Breast epithelium (tissue), 4 donors: ENCODE data around the gene SLC5A7. TPM values are rescaled to one million over a fixed set of nuclear protein-coding genes. Genes with fewer than 3 reads are reported as not detected.

ENCODE experiments used
- DNase-seq, 2 donors: peaks; one replicate each; pipeline ENCODE4 v3.0.0-alpha.2; 2019; ENCODE audit warnings: low spot score in 2 of 2
- H3K27ac ChIP-seq, 2 donors: fragments of 200-600 bp; sonication (generic) in 1 of 2; one replicate each; pipeline ENCODE4 v1.5.1; 2016 to 2019; ENCODE audit warnings: mild to moderate bottlenecking in 1 of 2
- H3K27me3 ChIP-seq, 2 donors: fragments of 200-600 bp; sonication (generic) in 1 of 2; one replicate each; pipeline versions ENCODE4 v1.5.1 to v1.6.0; 2017 to 2019; ENCODE audit warnings: control low read depth in 1 of 2, mild to moderate bottlenecking in 1 of 2
- H3K36me3 ChIP-seq: fragments of 200-600 bp; one replicate; pipeline ENCODE4 v1.5.1; 2019
- H3K4me1 ChIP-seq, 2 donors: fragments of 200-600 bp; sonication (generic); one replicate each; pipeline ENCODE4 v1.5.1; 2016 to 2019; ENCODE audit warnings: control low read depth in 1 of 2
- H3K4me3 ChIP-seq, 3 donors: fragments of 200-600 bp; sonication (generic); 1 replicate in 2 of 3; 2 replicates in 1 of 3; pipeline ENCODE4 v1.5.1; 2016 to 2019; ENCODE audit warnings: mild to moderate bottlenecking in 3 of 3, moderate library complexity in 2 of 3
- H3K9me3 ChIP-seq, 2 donors: fragments of 200-600 bp; sonication (generic) in 1 of 2; one replicate each; pipeline ENCODE4 v1.5.1; 2016 to 2019; ENCODE audit warnings: control low read depth in 1 of 2
- POLR2A ChIP-seq: fragments of 450-650 bp; IDR thresholded peaks from one replicate; pipeline ENCODE4 v1.6.1; 2016; ENCODE audit warnings: antibody characterized with exemption, mild to moderate bottlenecking, moderate library complexity
- POLR2AphosphoS5 ChIP-seq, 3 donors: sonication (generic); formaldehyde crosslinking; IDR thresholded peaks; one replicate each; pipeline ENCODE4 v1.6.1; 2017; ENCODE audit warnings: antibody characterized with exemption in 3 of 3
- intact Hi-C: fragments of 100-400 bp; cut with DNase I; formaldehyde crosslinking; loops from one replicate; pipeline ENCODE4 v1.15.1; 2023; ENCODE audit warnings: low total_unique reads
- total RNA-seq, 3 donors: library from RNA; depleted of rRNA; stranded (reverse); fragments of >200 nt; gene quantifications; one replicate each; pipeline ENCODE4 v1.1.0, GENCODE V29; 2016
- TF ChIP-seq, protein P1 (sequence below), 3 donors: fragments of 450-650 bp; IDR thresholded peaks; one replicate each; pipeline ENCODE4 v1.5.1; 2016 to 2017; ENCODE audit warnings: antibody characterized with exemption in 3 of 3, mild to moderate bottlenecking in 3 of 3, moderate library complexity in 3 of 3

The SLC5A7 gene
- total RNA-seq, 3 donors from 2014 or later: under 0.01 TPM; not detected in 2

- H3K27me3 ChIP-seq: peaks cover 0 to 18% of the 10 kb centered on the region in 2 donors
- intact Hi-C loops: no loop called here
- no peaks in the 10 kb centered on the region for H3K9me3 ChIP-seq
- H3K27ac ChIP-seq: no peak overlapping the region
- no peaks in the 10 kb centered on the region for H3K36me3 ChIP-seq
- H3K4me3 ChIP-seq: no peak overlapping the region
- TF ChIP-seq POLR2A (no peak), POLR2AphosphoS5 (IDR thresholded peaks at IDR 0.05) (no peak)
- TF ChIP-seq, protein P1, sequence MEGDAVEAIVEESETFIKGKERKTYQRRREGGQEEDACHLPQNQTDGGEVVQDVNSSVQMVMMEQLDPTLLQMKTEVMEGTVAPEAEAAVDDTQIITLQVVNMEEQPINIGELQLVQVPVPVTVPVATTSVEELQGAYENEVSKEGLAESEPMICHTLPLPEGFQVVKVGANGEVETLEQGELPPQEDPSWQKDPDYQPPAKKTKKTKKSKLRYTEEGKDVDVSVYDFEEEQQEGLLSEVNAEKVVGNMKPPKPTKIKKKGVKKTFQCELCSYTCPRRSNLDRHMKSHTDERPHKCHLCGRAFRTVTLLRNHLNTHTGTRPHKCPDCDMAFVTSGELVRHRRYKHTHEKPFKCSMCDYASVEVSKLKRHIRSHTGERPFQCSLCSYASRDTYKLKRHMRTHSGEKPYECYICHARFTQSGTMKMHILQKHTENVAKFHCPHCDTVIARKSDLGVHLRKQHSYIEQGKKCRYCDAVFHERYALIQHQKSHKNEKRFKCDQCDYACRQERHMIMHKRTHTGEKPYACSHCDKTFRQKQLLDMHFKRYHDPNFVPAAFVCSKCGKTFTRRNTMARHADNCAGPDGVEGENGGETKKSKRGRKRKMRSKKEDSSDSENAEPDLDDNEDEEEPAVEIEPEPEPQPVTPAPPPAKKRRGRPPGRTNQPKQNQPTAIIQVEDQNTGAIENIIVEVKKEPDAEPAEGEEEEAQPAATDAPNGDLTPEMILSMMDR (IDR thresholded peaks at IDR 0.05): no peak
- DNase-seq: no peak
- H3K4me1 ChIP-seq: no peaks in the 10 kb centered on the region
These were observed 3.1 kb downstream of the SLC5A7 start for GRCh38 chr2:107989445-107989844.

GRCh38 chr2:107990718-107991117 lies 4.4 kb downstream of the SLC5A7 start:
- no peak for DNase-seq
- TF ChIP-seq POLR2A: no peak
- TF ChIP-seq, protein P1 (IDR thresholded peaks at IDR 0.05): no peak
- TF ChIP-seq POLR2AphosphoS5 (IDR thresholded peaks at IDR 0.05): no peak
- Histone ChIP-seq H3K27ac (no peak overlapping the region), H3K9me3 (no peaks in the 10 kb centered on the region), H3K36me3 (no peaks in the 10 kb centered on the region), H3K4me1 (no peaks in the 10 kb centered on the region), H3K27me3 (peaks cover 0 to 13% of the 10 kb centered on the region in 2 donors), H3K4me3 (no peak overlapping the region)
- intact Hi-C loops: no loop called here

DNA sequence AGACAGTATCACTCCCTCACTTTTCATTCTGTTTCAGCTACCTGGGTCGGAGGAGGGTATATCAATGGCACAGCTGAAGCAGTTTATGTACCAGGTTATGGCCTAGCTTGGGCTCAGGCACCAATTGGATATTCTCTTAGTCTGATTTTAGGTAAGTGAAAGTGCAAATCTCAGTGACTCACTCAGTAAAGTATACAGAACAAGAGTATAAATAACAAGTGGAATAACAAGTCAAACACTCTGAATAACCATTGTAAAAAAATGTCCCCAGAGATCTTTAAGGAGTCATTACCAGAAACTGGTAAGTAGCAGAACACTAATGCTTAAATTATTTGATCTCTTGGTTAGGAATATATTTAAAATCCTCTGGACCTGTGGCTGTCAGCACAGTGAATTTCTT lies 5.7 kb downstream of the SLC5A7 start:
- DNase-seq: no peak
- Histone ChIP-seq H3K4me3 (no peak overlapping the region), H3K4me1 (no peaks in the 10 kb centered on the region), H3K27ac (peak overlapping the region in 1 of 2 donors; percentile 41), H3K9me3 (no peaks in the 10 kb centered on the region), H3K27me3 (no peaks in the 10 kb centered on the region), H3K36me3 (no peaks in the 10 kb centered on the region)
- TF ChIP-seq, protein P1 (IDR thresholded peaks at IDR 0.05): no peak
- TF ChIP-seq POLR2A: no peak
- no peak for TF ChIP-seq POLR2AphosphoS5 (IDR thresholded peaks at IDR 0.05)
- intact Hi-C loops: no loop called here

DNA sequence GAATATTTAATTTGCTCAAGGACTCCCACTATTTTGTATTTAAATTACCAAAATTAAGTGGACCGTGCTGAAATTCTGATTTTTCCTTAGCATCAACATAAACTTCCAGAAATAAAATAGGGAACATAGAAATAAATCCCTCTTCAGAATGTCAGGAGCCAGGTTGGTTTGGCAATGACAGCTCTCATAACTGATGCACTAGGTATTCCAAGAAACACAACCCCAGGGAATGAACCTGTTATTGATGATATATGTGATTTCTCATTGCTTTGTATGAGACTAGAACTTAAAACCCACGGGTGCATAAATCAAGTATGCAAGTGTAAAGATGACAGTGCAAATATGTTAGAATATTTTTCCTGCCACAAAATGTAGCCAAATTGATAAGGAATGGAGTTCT lies 12.8 kb downstream of the SLC5A7 start:
- H3K4me1 ChIP-seq: no peaks in the 10 kb centered on the region
- no peak for DNase-seq
- TF ChIP-seq, protein P1 (IDR thresholded peaks at IDR 0.05): no peak
- TF ChIP-seq POLR2AphosphoS5 (IDR thresholded peaks at IDR 0.05): no peak
- TF ChIP-seq POLR2A: no peak
- no peaks in the 10 kb centered on the region for H3K9me3 ChIP-seq
- H3K4me3 ChIP-seq: no peak overlapping the region
- no peak overlapping the region for H3K27ac ChIP-seq
- intact Hi-C loops: no loop called here
- H3K27me3 ChIP-seq: no peaks in the 10 kb centered on the region
- no peaks in the 10 kb centered on the region for H3K36me3 ChIP-seq

- no peak overlapping the region for H3K27ac ChIP-seq
- TF ChIP-seq, protein P1 (IDR thresholded peaks at IDR 0.05): no peak
- TF ChIP-seq POLR2A: no peak
- no peak for TF ChIP-seq POLR2AphosphoS5 (IDR thresholded peaks at IDR 0.05)
- H3K27me3 ChIP-seq: no peaks in the 10 kb centered on the region
- no peak overlapping the region for H3K4me3 ChIP-seq
- H3K4me1 ChIP-seq: no peaks in the 10 kb centered on the region
- no peak for DNase-seq
- intact Hi-C loops: no loop called here
- H3K36me3 ChIP-seq: no peaks in the 10 kb centered on the region
- H3K9me3 ChIP-seq: peaks cover 5 to 21% of the 10 kb centered on the region in 2 donors
These were observed 24.7 kb downstream of the SLC5A7 start for GRCh38 chr2:108010912-108011591.
